ENCODE data around the gene RXRG. TPM values are rescaled to one million over a fixed set of nuclear protein-coding genes. Genes with fewer than 3 reads are reported as not detected.
A peak's percentile ranks its signal among the peaks of the same experiment; 100 is the strongest.

RXRG gene
- total RNA-seq, 1 experiment from 2014 or later: not detected

DNA sequence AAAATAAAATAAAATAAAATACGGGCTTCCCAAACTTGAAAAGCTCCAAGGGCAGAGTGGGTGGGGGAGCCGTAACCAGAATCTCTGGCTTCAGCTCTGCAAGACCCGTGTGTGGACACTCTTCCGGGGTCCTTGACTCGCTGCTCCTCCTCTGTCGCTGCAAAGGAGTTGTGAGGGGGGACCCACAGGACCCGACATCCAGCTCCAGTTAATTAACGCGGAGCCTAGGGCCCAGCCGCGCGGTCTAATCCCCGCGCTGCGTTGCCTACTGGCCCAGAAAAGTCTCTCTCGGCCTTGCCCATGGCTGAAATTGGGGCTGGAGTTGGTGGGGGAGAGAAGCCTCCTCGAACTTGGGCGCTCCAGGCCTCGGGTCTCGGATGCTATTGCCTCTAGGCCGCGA lies 90.2 kb downstream of the RXRG start:
- Histone ChIP-seq H3K14ac (ENCODE audit: insufficient read depth, low read length) (no peak overlapping the region), H4K91ac (ENCODE audit: insufficient read length, low read depth, low read length) (no peak overlapping the region), H2BK12ac (ENCODE audit: insufficient read length, low read depth, low read length) (no peak overlapping the region), H3K9ac (ENCODE audit: extremely low read depth, insufficient read length, low read length) (no peak overlapping the region), H4K20me1 (ENCODE audit: control insufficient read depth, insufficient read depth, insufficient read length) (no peaks in the 10 kb centered on the region), H3K56ac (ENCODE audit: insufficient read length, low read depth, low read length) (no peak overlapping the region), H3K9me3 (ENCODE audit: control insufficient read depth, low read depth, low read length) (no peaks in the 10 kb centered on the region), H3K18ac (ENCODE audit: insufficient read length, low read depth, low read length) (no peak overlapping the region), H3K4me1 (ENCODE audit: insufficient read depth, low read length) (no peaks in the 10 kb centered on the region), H3K27me3 (ENCODE audit: insufficient read depth, low read length) (peaks cover 81% of the 10 kb centered on the region), H2BK20ac (ENCODE audit: low read depth, low read length, poor library complexity, severe bottlenecking) (no peak overlapping the region), H3T11ph (ENCODE audit: low read length) (no peak overlapping the region), H2AK5ac (ENCODE audit: insufficient read length, low read length) (no peak overlapping the region), H2BK15ac (ENCODE audit: low read depth, low read length) (no peak overlapping the region), H3K23me2 (ENCODE audit: insufficient read length, low read depth, low read length, poor library complexity, severe bottlenecking) (peaks cover 36% of the 10 kb centered on the region), H3K79me1 (ENCODE audit: insufficient read depth, low read depth, low read length, poor library complexity, severe bottlenecking) (no peaks in the 10 kb centered on the region), H3K27ac (ENCODE audit: insufficient read length, low read depth, low read length) (no peak overlapping the region), H4K5ac (ENCODE audit: insufficient read length, low read depth, low read length) (no peak overlapping the region), H3K4me2 (ENCODE audit: insufficient read depth, insufficient read length, low read length) (peak overlapping the region; percentile 64), H4K8ac (replicated peaks; ENCODE audit: insufficient read length, low read depth, low read length) (no peak overlapping the region), H3K4ac (ENCODE audit: low read depth, low read length) (no peak overlapping the region), H2AFZ (ENCODE audit: low read length) (no peak overlapping the region), H2BK120ac (ENCODE audit: low read depth, low read length, poor library complexity, severe bottlenecking) (no peak overlapping the region), H3K23ac (ENCODE audit: insufficient read length, low read depth, low read length) (no peak overlapping the region), H2BK5ac (ENCODE audit: insufficient read length, low read length) (no peak overlapping the region), H3K79me2 (ENCODE audit: insufficient read depth, low read length) (no peaks in the 10 kb centered on the region)
- H3K36me3 Mint-ChIP-seq (ENCODE audit: insufficient read depth in 1 of 3, low read depth in 3 of 3): no peaks in the 10 kb centered on the region; a peak in 2 of 7 replicates
- DNase-seq: no peak
- H3K9me3 Mint-ChIP-seq: peaks cover 2 to 6% of the 10 kb centered on the region in 2 experiments; a peak in 2 of 5 replicates
- H3K4me1 Mint-ChIP-seq: peaks cover 49 to 57% of the 10 kb centered on the region in 2 experiments
- peak overlapping the region; percentile 53 to 88; a peak in 4 of 5 replicates for H3K4me3 Mint-ChIP-seq
- H3K27ac Mint-ChIP-seq: no peak overlapping the region
- peaks cover 99% of the 10 kb centered on the region for H3K27me3 Mint-ChIP-seq (ENCODE audit: low read depth)
- WGBS (ENCODE audit: extremely low coverage, insufficient read length, low lambda C conversion rate): no CpG with 5 or more reads among the region's 22 CpGs
- TF ChIP-seq, protein P1, sequence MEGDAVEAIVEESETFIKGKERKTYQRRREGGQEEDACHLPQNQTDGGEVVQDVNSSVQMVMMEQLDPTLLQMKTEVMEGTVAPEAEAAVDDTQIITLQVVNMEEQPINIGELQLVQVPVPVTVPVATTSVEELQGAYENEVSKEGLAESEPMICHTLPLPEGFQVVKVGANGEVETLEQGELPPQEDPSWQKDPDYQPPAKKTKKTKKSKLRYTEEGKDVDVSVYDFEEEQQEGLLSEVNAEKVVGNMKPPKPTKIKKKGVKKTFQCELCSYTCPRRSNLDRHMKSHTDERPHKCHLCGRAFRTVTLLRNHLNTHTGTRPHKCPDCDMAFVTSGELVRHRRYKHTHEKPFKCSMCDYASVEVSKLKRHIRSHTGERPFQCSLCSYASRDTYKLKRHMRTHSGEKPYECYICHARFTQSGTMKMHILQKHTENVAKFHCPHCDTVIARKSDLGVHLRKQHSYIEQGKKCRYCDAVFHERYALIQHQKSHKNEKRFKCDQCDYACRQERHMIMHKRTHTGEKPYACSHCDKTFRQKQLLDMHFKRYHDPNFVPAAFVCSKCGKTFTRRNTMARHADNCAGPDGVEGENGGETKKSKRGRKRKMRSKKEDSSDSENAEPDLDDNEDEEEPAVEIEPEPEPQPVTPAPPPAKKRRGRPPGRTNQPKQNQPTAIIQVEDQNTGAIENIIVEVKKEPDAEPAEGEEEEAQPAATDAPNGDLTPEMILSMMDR (conservative IDR thresholded peaks at IDR 0.05): no peak

Data from H9 (cell line).